Upper lobe of right lung (tissue), 1 donor: Measurements from ENCODE around the gene ARHGEF12. TPM values are rescaled to one million over a fixed set of nuclear protein-coding genes. Genes with fewer than 3 reads are reported as not detected.
A peak's percentile ranks its signal among the peaks of the same experiment; 100 is the strongest.

Experiments used
- ATAC-seq: fragments of 200-7000 bp; cut with Tn5 transposase; one replicate; pipeline ENCODE4 v1.9.1; 2020; ENCODE audit warnings: mild to moderate bottlenecking, moderate library complexity
- DNase-seq: peaks from one replicate; pipeline ENCODE4 v3.0.0-alpha.2; 2020
- H3K27ac ChIP-seq: fragments of 200-600 bp; one replicate; pipeline ENCODE4 v1.8.0; 2022
- H3K27me3 ChIP-seq: fragments of 200-600 bp; one replicate; pipeline ENCODE4 v1.8.0; 2022; ENCODE audit warnings: mild to moderate bottlenecking
- H3K36me3 ChIP-seq: fragments of 200-600 bp; one replicate; pipeline ENCODE4 v1.8.0; 2022
- H3K4me1 ChIP-seq: fragments of 200-600 bp; one replicate; pipeline ENCODE4 v1.8.0; 2022
- H3K4me3 ChIP-seq: fragments of 200-600 bp; one replicate; pipeline ENCODE4 v1.8.0; 2022; ENCODE audit warnings: mild to moderate bottlenecking
- H3K9me3 ChIP-seq: fragments of 200-600 bp; one replicate; pipeline ENCODE4 v1.8.0; 2022
- CTCF ChIP-seq: fragments of 200-600 bp; IDR thresholded peaks from one replicate; pipeline ENCODE4 v1.8.0; 2022; ENCODE audit warnings: antibody characterized with exemption
- intact Hi-C: fragments of 100-400 bp; cut with DNase I; formaldehyde crosslinking; loops from one replicate; pipeline ENCODE4 v1.11.0; 2022
- total RNA-seq: library from RNA; stranded (reverse); fragmentation: NEBNext Ultra II Directional; extraction: Animal tissue kit (Norgen Biotek cat#: 25700); gene quantifications from one replicate; pipeline ENCODE4 v1.2.1, GENCODE V29; 2021
- donor health status: DM: no; HTN: yes; CAD: no; lungs with severe emphysema.

The ARHGEF12 gene
- total RNA-seq, 1 donor from 2014 or later: 132 TPM

- DNase-seq (no peak), ATAC-seq (no peak)
- Histone ChIP-seq H3K4me3 (no peak overlapping the region), H3K36me3 (no peaks in the 10 kb centered on the region), H3K27ac (no peak overlapping the region), H3K9me3 (no peaks in the 10 kb centered on the region), H3K27me3 (peaks cover 43% of the 10 kb centered on the region), H3K4me1 (no peaks in the 10 kb centered on the region)
- no peak for TF ChIP-seq CTCF
- intact Hi-C loops: no loop called here
These were observed 169.7 kb downstream of the ARHGEF12 start for GRCh38 chr11:120505801-120506425.

- DNase-seq (peak; percentile 13), ATAC-seq (no peak)
- H3K4me1 ChIP-seq: no peaks in the 10 kb centered on the region
- H3K4me3 ChIP-seq: no peak overlapping the region
- peaks cover 58% of the 10 kb centered on the region for H3K27me3 ChIP-seq
- H3K36me3 ChIP-seq: no peaks in the 10 kb centered on the region
- H3K27ac ChIP-seq: no peak overlapping the region
- H3K9me3 ChIP-seq: no peaks in the 10 kb centered on the region
- intact Hi-C loops: loop anchor here (5.0 kb wide), 1 partner anchor 178 kb away; no protein-coding TSS in a partner anchor
- TF ChIP-seq CTCF: no peak
These were observed 173.3 kb downstream of the ARHGEF12 start for GRCh38 chr11:120509346-120510053.

- intact Hi-C loops: loop anchor here (5.0 kb wide), 1 partner anchor 177 kb away; no protein-coding TSS in a partner anchor
- no peaks in the 10 kb centered on the region for H3K36me3 ChIP-seq
- TF ChIP-seq CTCF: no peak
- H3K27me3 ChIP-seq: peaks cover 58% of the 10 kb centered on the region
- H3K4me3 ChIP-seq: no peak overlapping the region
- ATAC-seq: no peak
- no peaks in the 10 kb centered on the region for H3K9me3 ChIP-seq
- DNase-seq: peak; percentile 53
- no peak overlapping the region for H3K27ac ChIP-seq
- no peaks in the 10 kb centered on the region for H3K4me1 ChIP-seq
These were observed 174.3 kb downstream of the ARHGEF12 start for GRCh38 chr11:120510406-120511115.

- Histone ChIP-seq H3K36me3 (no peaks in the 10 kb centered on the region), H3K4me1 (no peaks in the 10 kb centered on the region), H3K4me3 (peak within 1 kb of the TSS; percentile 38), H3K27ac (no peak within 1 kb of the TSS), H3K9me3 (no peaks in the 10 kb centered on the region), H3K27me3 (peaks cover 52% of the 10 kb centered on the region)
- ATAC-seq (peak; percentile 90), DNase-seq (peak; percentile 89)
- intact Hi-C loops: loop anchor here (5.0 kb wide), 1 partner anchor 176 kb away; no protein-coding TSS in a partner anchor
- peak; percentile 97 for TF ChIP-seq CTCF
These were observed 175.1 kb downstream of the ARHGEF12 start, which contains the start of gene GRIK4 for GRCh38 chr11:120511116-120511819. Gene GRIK4, plus strand, starts transcription at chr11:120511748. Its CDS starts 148,571 bp downstream, at chr11:120660319.
